K562 (cell line): ENCODE data around the gene PFN3. TPM values are rescaled to one million over a fixed set of nuclear protein-coding genes. Genes with fewer than 3 reads are reported as not detected.
A peak's percentile ranks its signal among the peaks of the same experiment; 100 is the strongest.

Experiments
- CHD4 ChIP-seq: fragments of 200-600 bp; sonication (generic); IDR thresholded peaks from 3 replicates; pipeline ENCODE4 v1.6.1; 2012; ENCODE audit warnings: low read depth, mild to moderate bottlenecking, mixed read lengths, low read length, inconsistent platforms; ENCODE audit not compliant: insufficient read depth, insufficient replicate concordance, poor library complexity, severe bottlenecking
- ESRRB ChIP-seq: fragments of 250-450 bp; sonication (Bioruptor Pico); IDR thresholded peaks from 2 replicates; pipeline ENCODE4 v1.5.0; 2020; ENCODE audit warnings: mild to moderate bottlenecking, moderate library complexity, borderline replicate concordance
- FOXM1 ChIP-seq, 2 experiments: fragments of 450-650 bp in 1 of 2; sonication (generic) in 1 of 2; formaldehyde crosslinking in 1 of 2; IDR thresholded peaks; 2 replicates each; pipeline versions ENCODE4 v1.6.1 to v1.9.0; 2017 to 2022; ENCODE audit warnings: low read depth in 2 of 2, mild to moderate bottlenecking in 2 of 2, missing genetic modification reagents in 1 of 2, moderate library complexity in 1 of 2
- GATAD2B ChIP-seq: fragments of 450-650 bp; IDR thresholded peaks from 2 replicates; pipeline ENCODE4 v1.6.1; 2017; ENCODE audit warnings: mild to moderate bottlenecking, borderline replicate concordance
- GTF2E2 ChIP-seq: fragments of 200-800 bp; sonication (Bioruptor generic); IDR thresholded peaks from 2 replicates; pipeline ENCODE4 v1.6.1; 2016; ENCODE audit warnings: missing genetic modification characterization, missing compliant biosample characterization
- HNRNPUL1 ChIP-seq: fragments of 200-400 bp; formaldehyde crosslinking; IDR thresholded peaks from 2 replicates; pipeline ENCODE4 v1.6.1; 2017; ENCODE audit warnings: low read length
- JUN ChIP-seq, 2 experiments: sonication (generic) in 1 of 2; formaldehyde crosslinking in 1 of 2; IDR thresholded peaks; 2 replicates each; pipeline versions ENCODE4 v1.6.1 to v1.8.0; 2012 to 2022; ENCODE audit warnings: borderline replicate concordance in 2 of 2, mild to moderate bottlenecking in 2 of 2, improper control_type of control experiment in 1 of 2, low read depth in 1 of 2, low read length in 1 of 2, missing genetic modification reagents in 1 of 2
- KAT7 ChIP-seq: sonication (generic); formaldehyde crosslinking; IDR thresholded peaks from 2 replicates; pipeline ENCODE4 v1.8.0; 2022; ENCODE audit warnings: missing genetic modification reagents, mild to moderate bottlenecking, borderline replicate concordance
- MAFF ChIP-seq: IDR thresholded peaks from 2 replicates; pipeline ENCODE4 v1.6.1; 2012; ENCODE audit warnings: low read length, improper control_type of control experiment
- MCM3 ChIP-seq: fragments of 450-650 bp; IDR thresholded peaks from 2 replicates; pipeline ENCODE4 v1.6.1; 2016
- PRPF4 ChIP-seq: fragments of 200-400 bp; formaldehyde crosslinking; IDR thresholded peaks from one replicate; pipeline ENCODE4 v1.6.1; 2017; ENCODE audit warnings: low read length, low read depth, mild to moderate bottlenecking; ENCODE audit not compliant: insufficient read depth, poor library complexity, severe bottlenecking
- RB1 ChIP-seq: fragments of 450-650 bp; IDR thresholded peaks from 2 replicates; pipeline ENCODE4 v1.6.1; 2017; ENCODE audit warnings: low read depth, mild to moderate bottlenecking
- RUNX1 ChIP-seq: sonication (generic); IDR thresholded peaks from 2 replicates; pipeline ENCODE4 v1.6.1; 2016; ENCODE audit warnings: antibody characterized with exemption, low read depth
- STAT5B ChIP-seq: fragments of 250-450 bp; sonication (Bioruptor Pico); IDR thresholded peaks from 2 replicates; pipeline ENCODE4 v1.8.0; 2021; ENCODE audit warnings: mild to moderate bottlenecking, inconsistent platforms
- TBL1XR1 ChIP-seq, 2 experiments: IDR thresholded peaks; 2 replicates each; pipeline ENCODE4 v1.6.1; 2012; ENCODE audit warnings: improper control_type of control experiment in 2 of 2, low read length in 2 of 2, mild to moderate bottlenecking in 1 of 2
- ZBTB7A ChIP-seq: IDR thresholded peaks from 2 replicates; pipeline ENCODE4 v1.6.1; 2011; ENCODE audit warnings: low read depth, mild to moderate bottlenecking, low read length, moderate library complexity, borderline replicate concordance; ENCODE audit not compliant: control insufficient read depth
- ZC3H8 ChIP-seq: fragments of 450-650 bp; IDR thresholded peaks from 2 replicates; pipeline ENCODE4 v1.6.1; 2017
- ZNF143 ChIP-seq: sonication (generic); formaldehyde crosslinking; IDR thresholded peaks from 2 replicates; pipeline ENCODE4 v1.9.0; 2022; ENCODE audit warnings: mild to moderate bottlenecking, missing genetic modification reagents
- polyA plus RNA-seq, 8 experiments: library from polyadenylated mRNA; depleted of rRNA in 4 of 8; stranded (reverse) in 5 of 8; unstranded in 3 of 8; fragments of >200 nt; fragmentation: Nextera tagmentation in 2 of 8; fragmentation: Illumina TruSeq in 1 of 8; extraction: Ambion mirVana in 2 of 8; extraction: Trizol in 1 of 8; gene quantifications; 2 replicates each; pipeline versions ENCODE4 v1.2.1 to v1.2.3, GENCODE V29; 2011 to 2014; ENCODE audit warnings: inconsistent platforms in 1 of 8, missing spikeins in 1 of 8
- total RNA-seq, 7 experiments: library from RNA; depleted of rRNA in 6 of 7; stranded (reverse); fragments of >200 nt in 6 of 7; fragmentation: Illumina TruSeq in 2 of 7; extraction: Trizol in 2 of 7; gene quantifications; 2 replicates each; pipeline versions ENCODE4 v1.2.1 to v1.2.3, GENCODE V29; 2011 to 2021; ENCODE audit warnings: low replicate concordance in 1 of 7
- TF ChIP-seq, protein P1 (sequence below), 2 experiments: fragments of 450-650 bp in 1 of 2; IDR thresholded peaks; 2 replicates each; pipeline ENCODE4 v1.6.1; 2011 to 2017; ENCODE audit warnings: low read depth in 2 of 2, antibody characterized with exemption in 1 of 2, borderline replicate concordance in 1 of 2, low read length in 1 of 2, mild to moderate bottlenecking in 1 of 2, mixed read lengths in 1 of 2; ENCODE audit not compliant: control insufficient read depth in 1 of 2
- TF ChIP-seq, protein P2 (sequence below): sonication (generic); formaldehyde crosslinking; IDR thresholded peaks from 2 replicates; pipeline ENCODE4 v1.4.0; 2020; ENCODE audit warnings: mild to moderate bottlenecking, missing genetic modification reagents

The PFN3 gene
- total and polyA plus RNA-seq, 9 of the 15 experiments (the other 6 are each of a cell fraction or from before 2014, with no cell fraction given): not detected

DNA sequence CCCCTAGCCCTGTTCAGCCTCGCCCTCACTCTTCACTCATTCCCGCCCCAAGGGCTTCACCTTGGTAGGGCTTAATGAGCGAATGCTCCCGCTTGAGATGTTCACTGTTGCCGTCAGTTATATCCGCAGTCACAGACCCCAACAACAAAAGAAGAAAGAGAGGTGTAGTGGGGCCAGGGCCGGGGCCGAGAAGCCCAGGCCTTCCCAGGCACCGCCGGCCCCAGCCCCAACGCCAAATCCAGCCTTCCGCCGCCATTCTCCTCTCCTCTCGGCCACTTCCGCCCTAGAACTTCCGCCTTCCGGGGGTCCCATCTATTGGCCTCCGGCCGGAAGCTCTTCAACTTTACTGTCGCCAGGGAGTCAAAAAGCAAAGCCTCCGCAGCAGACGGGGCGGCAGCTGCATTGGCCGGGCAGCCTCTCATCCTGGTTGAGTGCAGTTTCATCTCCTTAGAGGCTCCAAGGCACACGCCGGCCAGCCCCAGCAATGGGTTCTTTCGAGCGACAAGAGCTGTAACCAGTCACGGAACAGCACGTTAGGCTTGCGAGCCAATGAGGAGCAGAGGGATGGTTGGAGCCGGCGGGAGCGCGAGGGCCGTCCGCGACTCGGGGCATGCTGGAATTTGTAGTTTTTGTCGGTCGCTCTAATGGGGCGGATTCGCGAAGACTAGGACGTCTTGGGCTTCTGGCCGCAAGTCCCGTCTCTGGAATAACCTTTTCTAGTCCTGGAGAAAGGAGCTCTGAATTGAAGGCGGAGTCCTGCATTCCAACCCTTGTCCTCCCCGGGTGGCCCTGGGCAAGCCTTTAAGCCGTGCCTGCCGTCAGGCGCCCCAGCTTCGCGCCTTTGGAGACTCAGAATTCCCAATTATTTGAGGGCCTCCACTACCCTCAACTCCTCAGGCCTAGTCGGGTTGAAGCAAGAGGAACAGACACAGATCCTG, 48.8 kb downstream of the PFN3 start, which contains the start of gene LMAN2 (continued):
- TF ChIP-seq, protein P1, sequence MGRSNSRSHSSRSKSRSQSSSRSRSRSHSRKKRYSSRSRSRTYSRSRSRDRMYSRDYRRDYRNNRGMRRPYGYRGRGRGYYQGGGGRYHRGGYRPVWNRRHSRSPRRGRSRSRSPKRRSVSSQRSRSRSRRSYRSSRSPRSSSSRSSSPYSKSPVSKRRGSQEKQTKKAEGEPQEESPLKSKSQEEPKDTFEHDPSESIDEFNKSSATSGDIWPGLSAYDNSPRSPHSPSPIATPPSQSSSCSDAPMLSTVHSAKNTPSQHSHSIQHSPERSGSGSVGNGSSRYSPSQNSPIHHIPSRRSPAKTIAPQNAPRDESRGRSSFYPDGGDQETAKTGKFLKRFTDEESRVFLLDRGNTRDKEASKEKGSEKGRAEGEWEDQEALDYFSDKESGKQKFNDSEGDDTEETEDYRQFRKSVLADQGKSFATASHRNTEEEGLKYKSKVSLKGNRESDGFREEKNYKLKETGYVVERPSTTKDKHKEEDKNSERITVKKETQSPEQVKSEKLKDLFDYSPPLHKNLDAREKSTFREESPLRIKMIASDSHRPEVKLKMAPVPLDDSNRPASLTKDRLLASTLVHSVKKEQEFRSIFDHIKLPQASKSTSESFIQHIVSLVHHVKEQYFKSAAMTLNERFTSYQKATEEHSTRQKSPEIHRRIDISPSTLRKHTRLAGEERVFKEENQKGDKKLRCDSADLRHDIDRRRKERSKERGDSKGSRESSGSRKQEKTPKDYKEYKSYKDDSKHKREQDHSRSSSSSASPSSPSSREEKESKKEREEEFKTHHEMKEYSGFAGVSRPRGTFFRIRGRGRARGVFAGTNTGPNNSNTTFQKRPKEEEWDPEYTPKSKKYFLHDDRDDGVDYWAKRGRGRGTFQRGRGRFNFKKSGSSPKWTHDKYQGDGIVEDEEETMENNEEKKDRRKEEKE (IDR thresholded peaks at IDR 0.05; ENCODE audit: borderline replicate concordance in 1 of 2, control insufficient read depth in 1 of 2, low read depth in 2 of 2, low read length in 1 of 2): peak in 1 of 2 experiments; percentile 96; a peak in 2 of 4 replicates
- TF ChIP-seq JUN (IDR thresholded peaks at IDR 0.05; ENCODE audit: borderline replicate concordance, low read depth, low read length) (peak; percentile 41; the same call in 1 of the 2 replicates), JUN (CRISPR knock-in tag; IDR thresholded peaks at IDR 0.05; ENCODE audit: borderline replicate concordance) (no peak), ZNF143 (CRISPR knock-in tag) (peak; percentile 95), GTF2E2 (tag) (0 out of 2 replicates have a peak, but pooled peaks have one; percentile 13), MAFF (no peak), RB1 (peak; percentile 53), RUNX1 (no peak), STAT5B (no peak), TBL1XR1 (IDR thresholded peaks at IDR 0.05; ENCODE audit: low read length in 2 of 2) (peak in 1 of 2 experiments; percentile 25; a peak in 1 of 4 replicates), ESRRB (no peak), ZBTB7A (0 out of 2 replicates have a peak, but pooled peaks have one; percentile 25), HNRNPUL1 (no peak), PRPF4 (no peak), ZC3H8 (peak; percentile 68; the same call in 1 of the 2 replicates), CHD4 (no peak), MCM3 (no peak), KAT7 (no peak), FOXM1 (IDR thresholded peaks at IDR 0.05; ENCODE audit: low read depth) (peak; percentile 64; the same call in 1 of the 2 replicates), FOXM1 (CRISPR knock-in tag; IDR thresholded peaks at IDR 0.05; ENCODE audit: low read depth) (0 out of 2 replicates have a peak, but pooled peaks have one; percentile 53), GATAD2B (peak; percentile 78; the same call in 1 of the 2 replicates)
- TF ChIP-seq, protein P2, sequence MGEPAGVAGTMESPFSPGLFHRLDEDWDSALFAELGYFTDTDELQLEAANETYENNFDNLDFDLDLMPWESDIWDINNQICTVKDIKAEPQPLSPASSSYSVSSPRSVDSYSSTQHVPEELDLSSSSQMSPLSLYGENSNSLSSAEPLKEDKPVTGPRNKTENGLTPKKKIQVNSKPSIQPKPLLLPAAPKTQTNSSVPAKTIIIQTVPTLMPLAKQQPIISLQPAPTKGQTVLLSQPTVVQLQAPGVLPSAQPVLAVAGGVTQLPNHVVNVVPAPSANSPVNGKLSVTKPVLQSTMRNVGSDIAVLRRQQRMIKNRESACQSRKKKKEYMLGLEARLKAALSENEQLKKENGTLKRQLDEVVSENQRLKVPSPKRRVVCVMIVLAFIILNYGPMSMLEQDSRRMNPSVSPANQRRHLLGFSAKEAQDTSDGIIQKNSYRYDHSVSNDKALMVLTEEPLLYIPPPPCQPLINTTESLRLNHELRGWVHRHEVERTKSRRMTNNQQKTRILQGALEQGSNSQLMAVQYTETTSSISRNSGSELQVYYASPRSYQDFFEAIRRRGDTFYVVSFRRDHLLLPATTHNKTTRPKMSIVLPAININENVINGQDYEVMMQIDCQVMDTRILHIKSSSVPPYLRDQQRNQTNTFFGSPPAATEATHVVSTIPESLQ: peak; percentile 69; the same call in 1 of the 2 replicates
